ENCODE data around the gene CASK.

CASK gene

DNA sequence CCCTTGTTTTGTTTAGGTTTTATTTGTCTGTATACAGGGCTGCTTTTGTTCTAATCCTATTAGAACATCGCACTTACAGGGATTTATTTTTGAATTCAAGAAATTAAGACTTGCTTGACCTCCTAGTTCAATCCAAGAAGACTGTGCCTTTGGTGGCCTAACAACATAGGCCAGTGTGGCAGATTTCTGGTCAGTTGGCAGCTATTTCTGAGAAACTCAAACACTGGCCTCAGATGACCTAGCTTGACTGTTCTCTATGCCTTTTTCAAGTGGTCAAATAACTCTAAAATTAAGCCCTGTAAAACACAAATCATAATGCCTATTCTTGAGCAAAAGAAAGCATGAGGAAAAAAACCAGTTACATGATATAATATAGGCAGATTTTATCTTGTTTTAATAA lies 323.8 kb downstream of the CASK start:
- H3K4me3 ChIP-seq (ENCODE audit: low read length), result no peak overlapping the region
- TF ChIP-seq, protein P1, sequence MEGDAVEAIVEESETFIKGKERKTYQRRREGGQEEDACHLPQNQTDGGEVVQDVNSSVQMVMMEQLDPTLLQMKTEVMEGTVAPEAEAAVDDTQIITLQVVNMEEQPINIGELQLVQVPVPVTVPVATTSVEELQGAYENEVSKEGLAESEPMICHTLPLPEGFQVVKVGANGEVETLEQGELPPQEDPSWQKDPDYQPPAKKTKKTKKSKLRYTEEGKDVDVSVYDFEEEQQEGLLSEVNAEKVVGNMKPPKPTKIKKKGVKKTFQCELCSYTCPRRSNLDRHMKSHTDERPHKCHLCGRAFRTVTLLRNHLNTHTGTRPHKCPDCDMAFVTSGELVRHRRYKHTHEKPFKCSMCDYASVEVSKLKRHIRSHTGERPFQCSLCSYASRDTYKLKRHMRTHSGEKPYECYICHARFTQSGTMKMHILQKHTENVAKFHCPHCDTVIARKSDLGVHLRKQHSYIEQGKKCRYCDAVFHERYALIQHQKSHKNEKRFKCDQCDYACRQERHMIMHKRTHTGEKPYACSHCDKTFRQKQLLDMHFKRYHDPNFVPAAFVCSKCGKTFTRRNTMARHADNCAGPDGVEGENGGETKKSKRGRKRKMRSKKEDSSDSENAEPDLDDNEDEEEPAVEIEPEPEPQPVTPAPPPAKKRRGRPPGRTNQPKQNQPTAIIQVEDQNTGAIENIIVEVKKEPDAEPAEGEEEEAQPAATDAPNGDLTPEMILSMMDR (conservative IDR thresholded peaks at IDR 0.05; ENCODE audit: low read depth, low read length), result no peak
- DNase-seq (ENCODE audit: low read depth), result no peak

DNA sequence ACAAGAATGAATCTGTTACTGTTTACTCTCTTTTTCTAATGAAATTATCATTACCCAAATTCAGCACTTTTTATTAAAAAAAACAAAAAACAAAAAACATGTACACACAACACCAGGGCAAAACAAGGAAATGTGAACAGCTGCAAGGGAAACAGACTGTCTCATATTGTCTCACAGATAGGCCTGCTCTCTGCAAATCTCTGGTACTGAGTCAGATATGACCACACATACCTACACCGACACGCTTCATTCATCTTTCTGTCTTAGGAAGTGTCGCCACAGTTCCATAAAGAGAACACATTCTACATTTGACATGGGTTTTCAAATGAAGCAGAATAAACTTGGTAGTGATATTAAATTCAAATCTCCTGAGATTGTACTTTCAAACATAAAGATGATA lies 326.8 kb downstream of the CASK start:
- TF ChIP-seq, protein P1 (conservative IDR thresholded peaks at IDR 0.05; ENCODE audit: low read depth, low read length), result no peak
- no peak overlapping the region for H3K4me3 ChIP-seq (ENCODE audit: low read length)
- no peak for DNase-seq (ENCODE audit: low read depth)

DNA sequence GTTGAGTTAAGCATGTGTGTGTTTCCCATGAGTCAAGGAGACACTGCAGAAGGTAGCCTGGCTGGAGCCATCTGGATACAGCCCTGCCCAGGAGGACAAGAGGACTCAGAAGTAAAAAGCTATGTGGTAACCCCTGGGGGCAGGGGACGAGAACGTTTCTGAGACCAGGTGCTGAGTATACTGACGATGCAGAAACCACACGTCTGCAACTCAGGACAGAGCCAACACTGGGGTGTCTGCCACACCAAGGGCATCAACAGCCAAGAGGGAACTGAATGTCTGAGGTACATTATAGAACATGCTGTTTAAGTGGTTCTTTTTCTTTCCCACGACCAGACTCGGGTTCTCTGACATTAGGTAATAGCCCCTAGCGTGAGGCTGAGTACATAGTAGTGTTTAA lies 328.7 kb downstream of the CASK start:
- TF ChIP-seq, protein P1 (conservative IDR thresholded peaks at IDR 0.05; ENCODE audit: low read depth, low read length), result no peak
- no peak for DNase-seq (ENCODE audit: low read depth)

DNA sequence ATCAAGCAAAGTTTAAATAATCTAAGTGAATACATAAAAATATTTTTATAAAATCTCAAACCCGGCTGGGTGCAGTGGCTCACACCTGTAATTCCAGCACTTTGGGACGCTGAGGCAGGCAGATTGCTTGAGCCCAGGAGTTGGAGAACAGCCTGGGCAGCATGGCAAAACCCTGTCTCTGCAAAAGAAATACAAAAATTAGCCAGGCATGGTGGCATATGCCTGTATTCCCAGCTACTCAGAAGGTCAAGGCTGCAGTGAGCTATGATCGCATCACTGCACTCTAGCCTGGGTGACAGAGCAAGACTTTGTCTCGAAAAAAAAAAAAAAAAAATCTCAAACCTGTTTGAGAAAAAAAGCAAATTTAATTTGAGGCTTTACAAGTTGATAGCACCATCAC lies 331.4 kb downstream of the CASK start:
- H3K4me3 ChIP-seq (ENCODE audit: low read length), result no peak overlapping the region
- no peak for DNase-seq (ENCODE audit: low read depth)
- TF ChIP-seq, protein P1 (conservative IDR thresholded peaks at IDR 0.05; ENCODE audit: low read depth, low read length), result no peak

More for the DNA sequence above, 328.7 kb downstream of the CASK start:
- H3K4me3 ChIP-seq (ENCODE audit: low read length), result no peak overlapping the region

DNA sequence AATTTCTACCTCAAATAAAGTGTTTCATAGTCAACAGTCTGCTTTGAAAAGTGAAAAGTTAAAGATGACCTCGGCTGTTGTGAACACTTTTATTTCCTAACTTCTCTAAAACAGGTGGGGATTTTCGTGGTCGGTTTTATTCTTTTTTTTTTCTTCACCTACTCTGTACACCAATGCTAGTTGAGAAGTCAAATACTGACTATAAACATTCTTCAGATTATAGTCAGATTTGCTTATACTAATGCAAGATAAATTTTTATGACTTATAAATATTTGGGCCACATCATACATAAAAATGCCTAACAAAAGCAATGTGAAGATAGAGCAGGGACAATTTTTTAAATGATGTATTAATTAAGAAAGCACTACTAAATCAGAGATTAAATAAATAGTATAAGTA lies 332.7 kb downstream of the CASK start:
- no peak for DNase-seq (ENCODE audit: low read depth)
- H3K4me3 ChIP-seq (ENCODE audit: low read length), result no peak overlapping the region
- TF ChIP-seq, protein P1 (conservative IDR thresholded peaks at IDR 0.05; ENCODE audit: low read depth, low read length), result no peak

DNA sequence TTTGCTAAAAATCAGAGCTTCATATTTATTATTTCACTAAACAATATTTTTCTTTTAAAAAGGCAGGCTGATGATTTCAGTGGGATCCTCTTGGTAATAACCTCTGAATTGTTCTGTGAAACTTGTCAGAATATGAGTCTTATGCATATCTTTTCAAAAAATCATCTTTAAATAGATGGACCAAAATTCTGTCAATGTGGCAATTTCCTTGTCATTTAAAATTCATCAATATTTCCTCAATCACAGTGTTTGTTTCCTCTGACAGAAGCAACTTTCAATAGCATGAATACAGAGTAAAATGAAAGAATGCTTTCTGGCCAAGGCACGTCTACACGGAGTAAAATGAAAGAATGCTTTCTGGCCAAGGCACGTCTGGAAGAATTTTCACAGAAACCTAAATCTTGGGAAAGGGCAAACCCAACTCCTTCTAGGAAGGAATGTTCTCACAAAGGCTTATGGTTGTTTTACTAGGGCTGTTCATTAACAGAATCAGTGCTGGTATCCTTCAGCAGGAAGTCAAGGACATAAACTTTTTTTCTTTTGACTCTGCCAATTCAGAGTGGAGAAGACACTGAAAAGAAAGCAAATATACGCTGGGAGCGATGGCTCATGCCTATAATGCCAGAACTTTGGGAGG lies 333.6 kb downstream of the CASK start:
- no peak for DNase-seq (ENCODE audit: low read depth)
- TF ChIP-seq, protein P1 (conservative IDR thresholded peaks at IDR 0.05; ENCODE audit: low read depth, low read length), result no peak
- no peak overlapping the region for H3K4me3 ChIP-seq (ENCODE audit: low read length)

DNA sequence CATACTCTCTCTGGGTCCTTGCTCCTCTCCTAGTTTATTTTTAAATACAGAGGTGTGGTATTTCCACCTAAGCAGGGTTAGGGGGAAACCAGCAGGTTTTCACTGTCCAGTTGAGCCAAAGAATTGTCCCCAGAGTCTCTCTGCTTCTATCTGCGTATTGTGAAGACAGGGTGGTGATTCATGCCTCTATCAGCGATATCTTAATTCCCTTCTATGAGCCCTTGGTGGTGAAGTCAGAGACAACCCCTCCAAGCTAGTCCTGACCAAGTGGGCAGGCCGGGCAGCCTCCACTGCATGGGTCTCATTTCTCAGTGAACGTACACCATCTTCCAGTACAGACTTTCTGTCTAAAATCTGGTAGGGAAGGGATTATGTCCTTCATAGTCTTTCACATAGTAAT lies 335.1 kb downstream of the CASK start:
- no peak overlapping the region for H3K4me3 ChIP-seq (ENCODE audit: low read length)
- no peak for DNase-seq (ENCODE audit: low read depth)
- TF ChIP-seq, protein P1 (conservative IDR thresholded peaks at IDR 0.05; ENCODE audit: low read depth, low read length), result no peak

All from retinal pigment epithelial cell (primary cell).